HG03342 (cell line): Measurements from ENCODE around the gene SDHAF2.
"Not testable (repeated sequence)": the region's sequence is repeated elsewhere in the genome, so short reads cannot be mapped to it uniquely, and the experiment has no call there.

Experiments used
- ATAC-seq: cut with Tn5 transposase; IDR thresholded peaks from one replicate; pipeline ENCODE4 v1.9.1; 2021; ENCODE audit warnings: mild to moderate bottlenecking, moderate library complexity; ENCODE audit not compliant: unreplicated experiment

Gene SDHAF2

DNA sequence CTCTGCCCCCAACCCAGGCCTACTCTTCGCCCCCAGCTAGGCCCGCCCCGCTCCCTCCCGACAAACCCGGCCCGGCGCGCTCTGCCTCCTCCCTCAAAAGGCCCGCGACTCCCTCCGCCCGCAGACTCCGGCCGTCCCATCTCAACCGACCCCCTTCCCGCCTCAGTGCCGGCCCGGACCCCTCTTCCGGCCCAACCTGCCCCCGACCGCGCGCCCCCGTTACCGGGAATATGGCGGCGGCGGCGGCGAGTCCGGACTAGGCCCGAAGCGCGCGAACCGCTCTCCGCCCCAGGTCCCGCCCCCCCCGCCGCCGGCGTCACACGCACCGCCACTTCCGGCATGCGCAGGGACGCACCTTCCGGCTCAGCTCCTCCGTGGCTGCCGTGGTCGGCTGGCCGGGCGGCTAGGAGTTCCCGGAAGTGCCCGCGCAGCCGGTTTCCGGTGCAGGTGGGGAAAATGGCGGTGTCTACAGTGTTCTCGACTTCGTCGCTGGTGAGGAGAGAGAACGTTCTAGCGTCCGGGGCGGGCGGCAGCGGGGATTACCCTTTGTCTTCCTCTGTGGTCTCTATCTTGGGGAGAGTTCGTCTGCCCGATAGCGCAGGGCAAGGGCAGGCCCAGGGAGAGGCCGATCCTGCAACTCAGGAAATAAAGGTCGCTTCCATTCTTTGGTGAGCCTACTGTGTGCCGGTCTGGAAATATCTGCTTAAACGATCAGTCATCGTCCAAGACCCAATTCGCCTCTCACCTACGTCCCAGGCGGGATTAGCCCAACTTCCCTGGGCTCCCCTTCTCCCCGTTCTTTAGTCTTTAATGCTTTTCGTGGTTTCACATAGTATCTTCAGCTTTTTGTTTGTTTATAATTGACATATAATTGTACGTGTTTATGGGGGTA is at the start of gene SDHAF2, which contains the start of gene CPSF7:
Gene SDHAF2 (plus strand): TSS at position 434 of the 892 bp plus-strand sequence. CDS start 23 bp downstream, at position 457.
Gene CPSF7 (minus strand): TSS at position 285 of the 892 bp plus-strand sequence. CDS start 740 bp downstream, outside the sequence.
- ATAC-seq, result peak; percentile 84

DNA sequence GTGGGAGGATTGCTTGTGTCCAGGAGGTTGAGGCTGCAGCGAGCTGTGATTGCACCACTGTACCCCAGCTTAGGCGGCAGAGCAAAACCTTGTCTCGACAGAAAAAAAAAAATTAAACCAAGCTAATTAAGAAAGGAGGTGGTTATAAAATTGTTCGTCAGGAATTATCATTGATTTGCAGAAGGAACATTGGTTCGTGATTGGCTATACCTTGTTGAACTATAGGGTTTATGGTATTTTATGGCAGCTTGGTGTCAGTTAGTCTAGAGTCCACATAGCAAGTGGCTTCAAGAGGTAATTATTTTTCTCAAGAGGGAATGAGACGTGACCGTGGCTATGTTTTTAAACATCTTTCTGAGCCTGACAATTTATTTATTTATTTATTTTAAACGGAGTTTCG is 49.0 kb upstream of the SDHAF2 start:
- ATAC-seq, result no peak

DNA sequence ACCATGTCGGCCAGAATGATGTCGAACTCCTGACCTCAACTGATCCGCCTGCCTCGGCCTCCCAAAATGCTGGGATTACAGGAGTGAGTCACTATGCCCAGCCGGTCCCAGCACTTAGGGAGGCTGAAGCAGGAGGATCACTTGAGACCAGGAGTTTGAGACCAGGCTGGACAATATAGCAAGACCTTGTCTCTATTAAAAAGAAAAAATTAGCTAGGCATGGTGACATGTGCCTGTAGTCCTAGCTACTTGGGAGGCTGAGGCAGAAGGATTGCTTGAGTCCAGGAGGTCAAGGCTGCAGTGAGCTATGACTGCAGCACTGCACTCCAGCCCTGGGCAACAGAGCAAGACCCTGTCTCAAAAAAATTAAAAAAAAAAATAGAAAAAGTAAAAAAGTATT is 46.1 kb upstream of the SDHAF2 start:
- ATAC-seq, result not testable (repeated sequence)

DNA sequence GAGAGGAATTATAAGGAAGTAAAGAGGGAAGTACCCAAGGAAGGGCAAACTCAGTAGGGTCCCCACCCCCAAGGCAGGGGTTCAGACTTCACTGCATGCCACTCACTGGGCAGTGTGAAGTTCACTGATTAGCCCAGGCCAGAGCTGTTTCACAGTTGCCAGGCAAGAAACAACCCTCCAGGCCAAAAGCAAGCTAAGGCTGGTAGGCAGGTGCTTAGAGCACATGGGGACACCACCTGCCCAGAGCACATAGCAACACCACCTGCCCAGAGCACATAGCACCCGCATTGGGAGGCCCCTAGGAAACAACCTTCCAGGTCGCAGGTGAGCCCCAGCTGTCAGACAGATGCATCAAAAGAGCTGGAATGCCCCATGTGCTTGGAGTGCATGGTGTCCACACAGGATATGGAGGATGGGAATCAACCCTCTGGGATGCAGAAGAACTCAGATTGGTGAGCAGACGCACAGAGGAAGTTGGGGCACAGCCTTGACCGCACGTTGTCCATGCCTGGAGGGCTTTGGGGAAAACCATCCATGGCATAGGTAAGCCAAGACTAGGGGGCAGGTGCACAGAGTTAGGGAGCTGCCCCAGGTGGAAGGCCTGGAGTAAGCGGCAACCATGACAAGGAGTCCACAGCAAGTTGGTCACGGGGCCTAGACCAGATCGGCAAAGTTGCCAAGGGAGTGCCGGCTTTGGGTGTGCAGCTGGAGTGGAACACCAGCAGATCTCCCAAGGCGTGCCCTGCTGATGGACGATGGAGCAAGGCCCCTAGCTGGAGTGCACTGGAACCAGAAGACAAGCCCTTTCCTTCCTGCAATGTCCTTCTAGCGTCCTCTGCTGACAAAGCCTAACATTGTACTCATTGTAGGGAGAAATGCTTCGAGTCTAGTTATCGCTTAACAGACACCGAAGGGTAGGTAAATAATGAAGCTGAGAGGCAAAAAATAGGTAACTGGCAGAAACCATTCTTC is 45.4 kb upstream of the SDHAF2 start:
- no peak for ATAC-seq

DNA sequence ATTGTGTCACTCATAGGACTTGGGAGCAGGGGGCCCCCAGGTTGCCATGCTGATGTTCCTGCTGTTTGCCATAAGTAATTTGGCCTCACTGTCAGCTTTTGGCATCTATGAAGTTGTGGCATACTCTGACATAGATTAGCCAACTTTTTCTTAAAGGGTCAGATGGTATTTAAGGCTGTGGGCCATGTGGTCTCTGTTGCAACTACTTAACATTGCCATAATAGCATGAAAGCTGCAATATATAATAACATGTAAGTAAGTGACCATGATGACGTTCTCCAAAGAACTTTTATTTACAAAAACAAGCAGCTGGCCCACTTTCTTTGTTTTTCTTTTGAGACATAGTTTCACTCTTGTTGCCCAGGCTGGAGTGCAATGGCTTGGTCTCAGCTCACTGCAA is 39.8 kb upstream of the SDHAF2 start:
- no peak for ATAC-seq

DNA sequence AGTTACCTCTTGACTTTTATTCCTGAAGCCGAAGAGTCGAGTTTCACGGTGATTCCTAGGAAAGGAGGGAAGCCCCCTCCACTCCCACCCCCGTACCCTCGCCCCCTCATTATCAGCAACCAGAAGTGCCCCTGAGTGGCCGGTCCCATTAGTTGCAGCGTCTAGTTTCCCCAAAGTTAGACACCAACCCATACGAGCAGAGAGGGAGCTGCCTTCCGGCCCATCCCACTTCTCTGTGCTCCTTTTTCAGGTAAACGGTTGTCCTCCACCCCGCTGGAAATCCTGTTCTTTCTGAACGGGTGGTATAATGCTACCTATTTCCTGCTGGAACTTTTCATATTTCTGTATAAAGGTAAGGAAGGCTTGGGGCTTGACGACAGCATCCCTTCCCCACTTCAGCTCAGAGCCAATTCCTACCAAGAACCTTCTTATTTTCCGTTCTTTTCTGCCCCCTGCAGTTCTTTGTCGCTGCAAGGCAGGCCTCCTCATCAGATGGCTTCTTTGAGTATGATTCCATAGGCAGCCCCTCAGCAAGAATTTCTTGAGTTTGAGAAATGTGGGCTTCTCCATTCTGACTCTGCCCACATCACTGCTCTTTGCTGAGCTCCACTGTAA is 36.8 kb upstream of the SDHAF2 start:
- ATAC-seq, result peak; percentile 18

DNA sequence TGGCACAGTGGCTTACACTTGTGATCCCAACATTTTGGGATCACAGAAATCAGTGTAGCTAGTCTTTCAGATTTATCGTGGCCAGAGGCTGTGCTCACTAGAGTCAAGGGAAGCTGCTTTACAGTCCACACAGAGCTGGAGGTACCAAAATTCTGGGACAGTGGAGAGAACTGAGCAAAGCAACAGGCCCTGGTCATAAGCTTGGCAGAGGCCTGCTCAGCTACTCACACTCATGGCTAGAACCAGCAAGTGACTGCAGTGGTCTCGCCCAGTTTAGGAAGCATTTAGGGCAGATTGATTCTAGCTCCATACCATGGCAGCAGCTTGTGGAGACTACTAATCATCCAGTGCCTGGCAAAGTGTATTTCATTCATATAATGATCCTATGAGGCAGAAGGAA is 28.8 kb upstream of the SDHAF2 start:
- no peak for ATAC-seq

DNA sequence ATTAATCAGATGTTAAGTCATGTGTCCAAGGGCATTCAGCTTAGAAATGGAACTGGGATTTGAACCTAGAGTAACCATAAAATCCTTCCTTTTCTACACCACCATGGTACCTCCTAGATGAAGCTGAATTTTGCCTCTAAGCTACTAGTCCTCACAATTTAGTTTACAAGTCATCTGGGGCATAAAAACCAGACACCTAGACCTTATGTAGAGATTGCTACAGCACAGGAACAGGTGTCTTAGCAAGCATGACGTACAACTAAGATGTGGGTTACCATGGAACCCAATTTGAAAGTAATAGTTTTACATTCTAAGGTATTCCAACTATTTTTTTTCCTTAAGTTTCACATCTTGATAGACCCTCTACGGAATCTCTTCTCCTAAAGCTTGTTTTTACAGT is 28.4 kb upstream of the SDHAF2 start:
- no peak for ATAC-seq

DNA sequence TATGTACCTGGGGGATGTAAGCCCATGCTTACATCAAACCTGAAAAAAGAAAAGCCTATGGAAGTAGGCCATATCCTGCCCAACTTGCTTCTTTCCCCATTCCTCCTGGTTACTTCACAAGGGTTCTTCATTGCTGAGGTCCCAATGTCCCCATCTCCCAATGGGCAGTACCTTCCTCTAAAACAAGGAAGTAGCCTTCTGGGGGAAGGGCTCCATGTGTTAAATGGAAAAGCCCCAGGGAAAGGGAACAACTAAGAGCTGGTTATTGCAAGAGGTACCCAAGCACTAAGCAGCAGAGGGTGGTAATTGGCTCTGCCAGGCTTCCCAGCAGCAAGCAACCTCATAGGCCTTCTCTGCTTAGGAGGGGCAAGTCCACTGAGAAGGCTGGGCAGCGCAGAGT is 26.3 kb upstream of the SDHAF2 start:
- ATAC-seq, result no peak

DNA sequence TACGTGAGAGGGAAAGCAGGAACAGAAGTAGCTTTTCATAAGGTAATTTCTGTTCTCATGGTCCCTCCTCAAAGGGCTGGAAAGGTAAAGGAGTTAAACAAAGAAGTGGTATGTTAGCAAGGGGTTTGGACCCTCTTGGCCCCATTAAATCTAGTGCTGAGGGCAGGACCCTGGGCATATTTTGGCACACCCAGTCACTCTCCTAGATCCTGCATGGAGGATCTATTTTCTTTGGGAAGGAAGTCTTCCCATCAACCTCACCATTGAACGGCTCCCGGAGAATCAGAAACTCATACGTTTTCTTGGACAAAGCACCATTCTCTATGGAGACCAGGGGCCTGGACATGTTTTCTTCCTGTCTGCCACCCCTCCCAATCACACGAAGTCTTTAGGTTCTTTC is 25.8 kb upstream of the SDHAF2 start:
- ATAC-seq, result no peak

DNA sequence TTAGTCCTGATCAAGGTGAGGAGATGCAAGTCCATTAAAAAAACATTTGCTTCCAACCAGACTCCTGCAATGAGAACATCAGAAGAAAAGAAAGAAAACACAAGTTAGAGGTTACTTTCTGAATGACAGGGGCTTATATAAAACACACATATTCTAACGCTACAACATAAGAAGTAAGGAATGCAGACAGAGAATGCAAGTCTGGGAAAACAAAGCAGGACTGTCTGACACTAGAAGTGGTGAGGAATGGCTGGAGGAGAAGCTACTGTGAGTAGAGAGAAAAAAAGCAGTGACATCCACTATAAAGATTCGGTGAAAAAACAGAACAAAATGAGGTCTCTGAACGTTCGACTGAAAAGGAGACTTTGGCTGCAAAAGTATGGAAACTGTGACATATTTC is 25.3 kb upstream of the SDHAF2 start:
- no peak for ATAC-seq

DNA sequence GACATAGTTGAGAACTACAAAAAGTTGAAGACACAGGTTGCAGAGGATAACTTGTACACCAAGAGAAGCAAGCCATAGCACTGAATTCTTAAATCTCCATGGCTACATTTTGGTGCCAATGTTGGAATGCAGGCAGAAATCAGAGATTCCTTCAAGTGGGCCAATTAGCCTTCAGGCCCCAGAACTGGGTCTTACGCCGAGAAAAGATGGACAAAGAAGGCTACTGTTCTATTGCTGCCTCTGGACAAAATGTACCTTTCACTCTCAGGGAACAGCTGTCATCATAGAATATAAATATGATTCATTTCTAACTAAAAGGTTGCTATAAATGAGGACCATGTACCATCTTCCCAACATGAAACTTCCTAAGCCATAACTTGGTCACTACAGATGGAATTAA is 23.9 kb upstream of the SDHAF2 start:
- ATAC-seq, result no peak

DNA sequence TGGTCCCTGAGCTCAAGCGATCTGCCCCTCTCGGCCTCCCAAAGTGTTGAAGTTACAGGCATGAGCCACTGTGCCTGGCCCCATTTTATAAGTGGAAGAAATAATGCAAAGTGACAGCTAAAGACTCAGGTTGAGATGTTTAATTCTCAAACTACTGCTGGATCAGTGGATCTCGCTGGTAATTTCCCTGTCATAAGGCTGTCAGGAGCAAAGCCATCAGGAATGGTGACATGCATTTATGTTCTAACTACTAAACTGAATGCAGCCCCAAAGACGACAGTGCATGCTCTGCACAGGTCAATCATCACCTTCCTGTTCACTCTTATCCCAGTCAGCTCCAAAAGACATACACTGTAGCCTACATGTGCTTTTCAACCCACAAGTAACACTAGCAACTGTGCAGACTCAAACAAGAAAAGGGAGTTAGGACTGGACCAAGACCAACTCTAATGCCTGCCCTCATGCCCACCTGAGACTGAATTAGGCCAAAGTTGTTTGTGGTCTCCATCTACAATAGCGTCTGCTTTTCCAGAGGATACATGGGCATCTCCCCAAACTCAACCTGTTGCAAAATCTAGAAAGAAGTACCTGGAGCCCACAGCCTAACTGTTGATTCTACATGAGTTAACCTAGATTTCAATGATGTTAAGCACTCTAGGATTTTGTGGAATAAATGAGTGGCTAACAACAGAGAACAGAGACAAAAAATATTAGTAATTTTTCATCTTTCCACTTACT is 22.8 kb upstream of the SDHAF2 start:
- no peak for ATAC-seq

DNA sequence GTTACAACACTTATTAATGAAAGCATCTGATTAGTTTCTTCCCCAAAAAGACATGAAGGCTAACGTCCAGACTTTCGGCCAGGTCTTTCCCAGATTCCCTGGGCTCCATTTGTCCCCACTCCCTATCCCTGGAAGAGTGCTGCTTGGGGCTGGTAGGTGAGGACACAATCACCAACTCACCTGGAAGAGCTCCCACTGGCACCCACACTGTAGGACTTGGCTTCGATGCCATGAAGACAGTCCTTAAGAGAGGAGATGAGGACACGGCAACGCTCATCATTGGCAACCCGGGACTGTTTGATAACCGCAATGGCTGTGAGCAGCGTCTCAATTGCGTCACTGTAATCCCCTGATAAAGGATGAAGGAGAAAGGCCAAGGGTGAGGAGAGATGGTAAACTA is 18.3 kb upstream of the SDHAF2 start:
- ATAC-seq, result no peak

DNA sequence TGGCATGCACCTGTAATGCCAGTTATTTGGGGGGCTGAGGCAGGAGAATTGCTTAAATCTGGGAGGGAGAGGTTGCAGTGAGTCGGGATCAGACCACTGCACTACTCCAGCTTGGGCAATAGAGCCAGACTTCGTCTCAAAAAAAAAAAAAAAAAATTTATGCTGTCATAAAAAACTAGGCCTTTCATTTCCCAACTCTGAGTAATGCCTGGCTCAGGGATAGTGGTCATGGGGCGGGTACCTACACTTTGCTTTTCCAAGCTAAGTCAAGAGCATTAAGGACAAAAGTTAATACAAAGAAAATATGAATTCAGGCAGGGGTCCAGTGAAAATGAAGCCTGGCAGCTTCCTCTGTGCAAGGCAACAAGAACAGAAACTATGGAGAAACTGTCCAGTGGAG is 16.4 kb upstream of the SDHAF2 start:
- no peak for ATAC-seq

DNA sequence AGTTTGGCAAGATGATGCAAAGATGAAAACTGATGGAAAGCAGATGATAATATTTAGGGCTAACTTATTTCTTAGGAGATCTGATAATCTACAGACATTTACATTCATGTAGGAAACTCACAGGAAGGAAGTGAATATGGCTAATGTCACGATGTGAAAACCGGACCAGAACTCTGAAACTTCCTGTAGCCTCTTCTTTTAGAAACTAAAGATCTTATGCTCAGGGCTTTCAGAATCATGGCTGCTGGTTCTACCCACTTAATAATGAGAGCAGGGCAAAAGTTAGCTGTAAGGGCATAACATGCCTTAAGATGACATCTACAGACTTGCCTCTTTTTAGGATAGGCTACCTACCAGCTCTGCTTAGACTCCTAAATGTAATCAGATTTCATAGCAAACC is 15.4 kb upstream of the SDHAF2 start:
- no peak for ATAC-seq

DNA sequence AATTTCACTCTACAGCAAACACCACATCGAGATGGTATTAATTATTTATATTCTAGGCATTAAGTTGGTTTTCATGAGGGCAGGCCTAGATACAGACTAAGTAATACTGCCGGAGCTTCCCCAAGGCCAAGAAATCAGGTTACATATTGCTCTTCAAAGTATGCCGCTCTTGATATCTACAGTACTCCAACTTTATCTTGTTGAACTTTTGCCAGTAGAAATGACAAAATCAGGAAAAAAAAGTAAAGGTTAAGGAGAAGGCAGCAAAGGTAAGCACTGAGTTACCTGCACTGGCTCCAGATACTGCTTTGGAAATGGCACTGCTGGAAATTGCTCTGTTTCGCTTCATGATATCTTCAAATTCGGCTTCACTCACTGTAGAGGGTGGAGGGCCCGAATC is 14.5 kb upstream of the SDHAF2 start:
- ATAC-seq, result no peak

DNA sequence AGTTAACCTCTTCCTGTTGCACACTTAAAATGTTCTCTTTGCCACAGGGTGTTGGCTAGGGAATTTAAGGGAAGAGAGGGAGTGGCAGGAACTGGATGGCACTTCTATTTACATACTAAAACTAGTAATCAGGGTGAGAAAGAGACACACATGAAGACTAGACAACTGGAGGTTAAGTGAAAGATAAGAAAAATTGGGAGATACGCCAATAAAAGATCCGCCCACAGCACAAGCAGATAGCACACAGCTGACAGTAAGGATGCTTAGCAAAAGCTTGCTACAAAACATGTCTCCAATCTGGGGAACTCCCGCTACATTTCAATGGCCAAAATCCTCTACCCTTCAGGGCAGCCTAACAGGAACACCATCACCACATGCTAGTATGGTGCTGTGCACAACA is 13.0 kb upstream of the SDHAF2 start:
- no peak for ATAC-seq

DNA sequence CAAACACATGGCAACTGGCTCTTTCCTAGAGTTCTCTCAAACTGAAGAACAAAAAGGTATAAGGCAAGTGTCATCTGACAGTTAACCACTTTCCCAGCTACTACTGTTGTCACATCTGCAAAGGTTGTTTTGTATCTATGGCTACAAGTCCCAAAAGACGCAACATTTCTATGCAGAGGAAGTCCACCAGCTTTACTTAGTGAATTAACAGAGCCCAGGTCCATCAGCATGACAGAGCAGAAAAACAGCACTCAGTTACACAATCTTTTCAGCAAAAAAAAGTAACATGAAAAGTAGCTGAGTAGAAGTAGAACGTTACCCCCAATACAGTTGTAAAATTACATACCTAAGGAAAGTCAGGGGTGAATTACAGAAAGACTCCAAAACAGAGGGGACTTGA is 12.3 kb upstream of the SDHAF2 start:
- ATAC-seq, result no peak

DNA sequence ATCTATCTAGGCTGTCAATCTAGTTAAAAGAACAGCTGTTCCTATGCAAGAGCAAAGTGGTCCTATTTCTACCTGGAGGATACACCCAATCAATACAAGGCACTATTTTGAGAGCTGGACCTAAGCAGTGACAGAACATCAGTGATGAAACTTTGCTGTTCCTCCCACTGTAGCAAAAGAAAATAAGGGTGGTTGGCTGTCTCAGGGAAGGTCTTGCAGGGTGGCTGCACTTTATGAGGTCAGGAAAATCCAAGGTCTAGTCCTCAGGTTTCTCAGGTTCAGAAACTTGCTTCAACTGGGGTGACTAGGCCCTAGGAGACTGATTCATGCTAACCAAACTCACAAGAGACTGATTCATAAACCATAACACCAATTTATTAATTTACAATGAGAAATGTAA is 11.8 kb upstream of the SDHAF2 start:
- ATAC-seq, result no peak

DNA sequence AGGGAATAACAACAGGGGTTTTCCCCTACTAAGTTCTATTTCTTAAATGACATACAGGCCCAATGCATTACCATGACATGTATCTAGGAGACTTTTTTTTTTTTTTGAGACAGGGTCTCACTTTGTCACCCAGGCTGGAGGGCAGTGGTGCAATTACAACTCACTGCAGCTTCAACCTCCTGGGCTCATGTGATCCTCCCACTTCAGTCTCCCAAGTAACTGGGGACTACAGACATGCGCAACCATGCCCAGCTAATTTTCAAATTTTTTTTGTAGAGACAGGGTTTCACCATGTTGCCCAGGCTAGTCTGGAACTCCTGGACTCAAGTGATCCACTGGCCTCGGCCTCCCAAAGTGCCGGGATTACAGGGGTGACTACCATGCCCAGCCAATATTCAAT is 7.7 kb upstream of the SDHAF2 start:
- ATAC-seq, result no peak
